GM18873 (cell line): Measurements from ENCODE around the gene ZBTB20.

Experiments
- ATAC-seq: cut with Tn5 transposase; IDR thresholded peaks from one replicate; pipeline ENCODE4 v1.9.1; 2021; ENCODE audit warnings: mild to moderate bottlenecking, moderate library complexity, moderate number of reproducible peaks; ENCODE audit not compliant: unreplicated experiment, low FRiP score

Gene ZBTB20

GRCh38 chr3:114441386-114441785 is 705.7 kb downstream of the ZBTB20 start:
- no peak for ATAC-seq

GRCh38 chr3:114440700-114441099 is 706.4 kb downstream of the ZBTB20 start:
- ATAC-seq: no peak

DNA sequence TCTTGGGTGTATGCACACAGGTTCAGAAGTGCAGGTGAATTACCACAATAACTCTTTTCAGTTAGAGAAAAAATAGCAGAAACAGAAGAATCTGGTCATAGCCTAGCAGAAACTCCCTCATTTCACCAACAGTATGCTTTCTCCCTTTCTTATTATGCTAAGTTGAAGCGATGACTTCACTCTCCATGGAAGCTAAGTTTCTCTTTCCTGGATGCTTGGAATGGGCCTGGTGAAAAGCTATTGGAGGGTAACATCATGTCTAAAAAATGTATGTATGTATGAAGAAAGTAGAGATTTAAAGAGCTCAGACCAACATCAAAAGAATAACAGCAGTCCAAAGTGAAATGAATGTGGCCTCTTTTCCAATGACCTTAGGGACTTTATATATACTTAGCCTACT is 707.8 kb downstream of the ZBTB20 start:
- no peak for ATAC-seq

DNA sequence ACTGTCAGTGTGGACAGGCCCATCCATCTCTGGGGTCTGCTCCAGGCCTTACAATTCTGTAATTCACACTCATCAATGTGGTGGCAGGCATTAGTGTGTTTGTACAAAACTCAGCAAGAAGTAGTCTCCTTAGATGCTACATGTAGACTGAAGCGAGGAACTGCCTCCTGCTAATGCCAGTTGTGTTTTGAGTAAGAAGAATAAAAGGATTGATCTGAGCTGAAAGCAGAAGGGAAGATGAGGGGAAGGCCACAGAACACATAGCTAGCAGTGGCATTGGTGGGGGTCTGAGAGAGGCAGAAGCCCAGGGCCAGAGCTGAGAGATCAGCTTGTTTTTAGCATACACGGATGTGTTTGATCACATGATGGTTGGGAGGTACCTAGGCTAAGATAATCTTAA is 709.2 kb downstream of the ZBTB20 start:
- no peak for ATAC-seq

GRCh38 chr3:114436182-114436581 is 710.9 kb downstream of the ZBTB20 start:
- no peak for ATAC-seq

DNA sequence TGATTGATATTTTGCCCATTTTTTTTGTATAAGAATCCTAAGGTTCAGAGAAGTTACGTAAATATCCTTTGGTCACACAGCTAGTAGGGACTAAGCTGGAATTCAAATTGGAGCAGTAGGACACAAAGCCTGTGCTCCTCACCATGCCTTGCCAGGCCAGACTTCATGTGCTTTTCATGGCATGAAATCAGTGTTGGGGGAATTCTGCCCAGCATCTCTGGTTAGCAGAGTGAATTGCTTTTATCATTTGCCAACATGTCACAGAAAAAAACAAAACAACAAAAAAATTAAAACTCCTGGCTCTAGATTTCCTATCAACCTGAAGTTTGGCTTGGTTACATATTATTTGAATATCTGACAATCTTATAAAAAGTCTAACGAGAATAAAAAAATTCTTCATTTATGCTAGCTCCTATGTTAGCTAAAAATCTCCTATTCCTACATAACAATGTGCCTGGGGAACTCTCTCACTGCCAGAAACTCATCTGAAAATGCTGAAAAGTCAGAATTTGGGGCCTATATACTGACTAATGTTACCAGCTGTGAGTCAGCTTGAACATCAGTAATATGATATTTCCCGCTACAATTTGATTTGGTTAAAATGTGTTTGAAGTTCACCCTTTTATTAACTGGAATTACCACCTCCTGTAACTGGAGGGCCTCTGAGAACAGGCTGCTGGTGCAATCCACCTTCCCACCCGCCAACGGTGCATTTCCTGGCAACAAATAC is 711.5 kb downstream of the ZBTB20 start:
- no peak for ATAC-seq

GRCh38 chr3:114432310-114432709 is 714.8 kb downstream of the ZBTB20 start:
- no peak for ATAC-seq

- ATAC-seq: peak; percentile 90
Observed at GRCh38 chr3:114428044-114428595, 719.0 kb downstream of the ZBTB20 start.

GRCh38 chr3:114427285-114428043 is 719.6 kb downstream of the ZBTB20 start:
- no peak for ATAC-seq

- no peak for ATAC-seq
Observed at GRCh38 chr3:114424337-114424736, 722.8 kb downstream of the ZBTB20 start.

DNA sequence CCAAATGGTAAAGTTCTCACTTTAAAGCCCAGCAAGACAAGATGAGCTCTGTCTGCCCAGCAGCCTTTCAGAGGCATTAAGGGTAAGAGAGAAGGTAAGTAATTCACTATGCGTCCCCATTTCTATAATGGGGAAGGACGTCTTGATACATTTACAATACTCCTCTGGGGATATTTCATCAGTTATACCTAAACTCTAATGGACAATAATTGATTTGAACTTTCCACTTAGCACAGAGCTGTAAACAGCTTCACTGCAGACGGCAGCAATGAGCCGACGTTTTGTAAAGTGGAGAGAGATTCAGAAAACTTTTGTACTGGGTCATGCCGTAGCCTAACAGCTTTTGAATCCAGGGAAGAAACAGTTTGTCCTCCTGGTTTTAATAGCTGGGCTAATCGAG is 725.9 kb downstream of the ZBTB20 start:
- no peak for ATAC-seq

DNA sequence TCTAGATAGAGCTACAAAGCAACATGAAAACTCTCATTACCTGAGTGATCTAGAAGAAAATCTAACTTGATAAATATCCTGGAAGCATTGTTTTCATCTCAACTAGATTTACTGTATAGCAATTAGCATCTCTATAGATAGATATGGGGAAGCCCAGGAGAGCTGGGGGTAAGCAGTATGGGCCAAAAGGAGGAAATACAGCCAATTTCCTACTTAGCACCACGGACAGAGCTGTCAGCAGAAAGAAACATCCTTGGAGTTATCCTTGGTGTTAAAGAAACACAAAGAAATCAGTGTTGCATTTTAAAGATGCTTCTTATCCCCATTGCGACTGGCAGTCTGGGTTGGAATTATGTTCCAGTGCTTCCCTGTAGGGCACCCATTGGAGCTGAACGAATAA is 727.0 kb downstream of the ZBTB20 start:
- no peak for ATAC-seq

DNA sequence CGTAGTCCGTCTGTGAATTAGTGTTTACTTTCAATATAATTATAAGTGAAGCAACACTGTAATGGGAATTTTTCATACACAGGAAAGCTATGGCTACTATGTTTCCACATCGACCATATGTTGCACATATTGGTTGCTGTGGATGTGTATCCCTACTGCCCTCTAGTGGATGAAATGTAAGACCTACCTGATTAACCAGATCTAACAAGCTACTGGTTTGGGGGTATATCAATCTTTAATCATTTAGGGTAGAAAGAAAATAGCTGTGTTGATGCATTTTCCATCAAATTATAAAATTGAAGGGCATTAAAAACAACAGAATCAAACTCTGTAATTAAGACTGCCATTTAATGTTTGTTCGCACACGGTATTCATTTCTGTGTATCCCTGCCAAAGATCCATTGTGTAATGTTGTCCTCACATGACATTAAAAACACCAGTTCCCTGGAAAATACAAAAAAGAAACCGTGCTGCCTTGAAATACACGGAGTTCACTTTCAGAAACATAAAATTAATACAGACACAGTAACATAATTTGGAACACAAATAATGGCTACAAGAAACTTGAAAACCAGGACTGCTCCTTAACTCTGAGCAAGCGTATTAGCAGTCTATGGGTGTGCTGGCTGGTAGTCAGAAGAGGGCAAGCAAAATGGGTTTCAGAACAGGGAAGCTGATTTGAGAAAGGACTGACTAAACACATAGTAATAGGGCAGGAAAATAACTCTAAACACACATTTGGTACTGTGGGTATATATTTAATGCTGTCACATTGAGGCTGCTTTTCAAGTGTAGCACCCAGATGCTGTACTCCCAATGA is 728.2 kb downstream of the ZBTB20 start:
- ATAC-seq: peak; percentile 75

GRCh38 chr3:114418107-114418506 is 729.0 kb downstream of the ZBTB20 start:
- ATAC-seq: peak; percentile 70

- ATAC-seq: no peak
Observed at GRCh38 chr3:114417675-114418074, 729.4 kb downstream of the ZBTB20 start.

- ATAC-seq: no peak
Observed at GRCh38 chr3:114417265-114417664, 729.8 kb downstream of the ZBTB20 start.

GRCh38 chr3:114411811-114412803 is 735.0 kb downstream of the ZBTB20 start:
- ATAC-seq: peak; percentile 72

DNA sequence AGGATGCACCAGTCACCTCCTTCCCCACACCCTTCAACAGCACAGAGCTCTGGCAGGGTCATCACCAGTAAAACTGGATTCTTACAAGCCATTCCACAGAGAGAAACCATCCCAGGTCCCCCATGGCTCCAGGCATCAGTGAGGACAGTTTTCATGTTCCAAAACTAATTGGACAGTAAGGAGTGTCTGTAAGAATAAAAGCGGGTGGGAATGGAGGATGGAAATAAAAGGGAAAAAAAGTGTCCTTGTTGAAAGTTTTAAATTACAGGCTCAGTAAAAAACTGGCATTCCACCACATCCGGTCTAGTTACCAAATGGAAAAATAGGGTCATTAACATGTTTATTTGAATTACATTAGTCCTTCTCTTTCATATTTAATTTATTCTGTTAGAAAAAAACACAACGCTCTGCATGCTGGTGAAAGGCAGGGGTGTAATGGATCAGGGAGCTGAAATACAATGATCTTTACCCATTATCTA is 735.9 kb downstream of the ZBTB20 start:
- ATAC-seq: no peak
